UCSD-AML1 (cell line): ENCODE data around the gene ATRAID.
"Not testable (repeated sequence)": the region's sequence is repeated elsewhere in the genome, so short reads cannot be mapped to it uniquely, and the experiment has no call there.

ENCODE experiments used
- DNase-seq: peaks from one replicate; lab custom pipeline; 2025; ENCODE audit not compliant: unreplicated experiment; lab: John Stamatoyannopoulos, UW

Gene ATRAID

DNA sequence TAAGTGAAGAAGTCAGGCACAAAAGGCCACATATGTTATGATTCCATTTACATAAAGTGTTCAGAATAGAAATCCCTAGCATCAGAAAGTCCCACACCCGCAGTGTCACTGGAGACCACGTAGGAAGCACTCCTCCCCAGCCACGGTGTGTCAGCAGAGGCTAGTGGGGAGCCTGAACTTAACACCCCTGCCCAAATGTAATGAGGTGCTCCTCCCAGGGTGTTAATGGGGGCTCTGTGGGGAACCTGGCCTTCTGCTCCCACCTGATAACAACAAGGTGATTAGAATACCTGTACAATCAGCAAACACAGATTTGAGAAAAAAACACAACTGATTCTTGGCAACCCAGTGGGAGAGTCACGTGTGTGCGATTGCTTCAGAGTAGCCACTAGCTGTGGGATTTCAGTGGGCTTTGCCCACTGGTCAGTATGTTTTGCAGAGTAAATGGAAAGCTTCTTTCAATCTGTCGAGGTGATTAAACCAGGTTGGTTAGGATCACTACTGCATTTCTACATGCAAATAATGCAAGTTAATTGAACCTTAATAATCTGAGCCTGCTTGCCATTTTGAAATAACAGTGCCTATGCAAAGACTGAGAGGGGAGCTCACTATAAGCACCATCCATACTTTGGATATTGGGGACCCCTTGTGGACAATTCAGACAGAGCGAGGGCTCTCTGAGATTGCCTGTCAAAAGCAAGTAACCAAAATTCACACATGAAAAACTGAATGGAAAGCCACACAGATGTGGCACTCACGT is 20.6 kb upstream of the ATRAID start:
- DNase-seq = peak; percentile 20

GRCh38 chr2:27194538-27195354 is 17.1 kb upstream of the ATRAID start:
- no peak for DNase-seq

- DNase-seq = not testable (repeated sequence)
Measured at GRCh38 chr2:27195799-27196198, 16.0 kb upstream of the ATRAID start.

DNA sequence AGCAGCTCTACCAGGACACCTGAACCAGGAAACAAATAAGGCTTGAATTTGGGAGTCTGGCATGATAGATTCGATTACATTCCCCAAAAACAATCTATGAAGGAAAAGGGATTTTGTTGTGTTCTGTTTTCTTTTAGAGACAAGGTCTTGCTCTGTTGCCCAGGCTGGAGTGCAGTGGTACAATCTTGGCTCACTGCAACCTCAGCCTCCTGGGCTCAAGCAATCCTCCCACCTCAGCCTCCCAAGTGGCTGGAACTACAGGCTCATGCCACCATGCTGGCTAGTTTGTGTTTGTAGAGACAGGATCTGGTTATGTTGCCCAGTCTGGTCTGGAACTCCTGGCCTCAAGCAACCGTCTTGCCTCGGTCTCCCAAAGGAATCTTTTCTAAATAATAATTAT is 13.8 kb upstream of the ATRAID start:
- not testable (repeated sequence) for DNase-seq

GRCh38 chr2:27198627-27199026 is 13.2 kb upstream of the ATRAID start:
- DNase-seq = no peak

- no peak for DNase-seq
Measured at GRCh38 chr2:27199241-27199640, 12.6 kb upstream of the ATRAID start.

GRCh38 chr2:27201675-27202074 is 10.2 kb upstream of the ATRAID start:
- no peak for DNase-seq

DNA sequence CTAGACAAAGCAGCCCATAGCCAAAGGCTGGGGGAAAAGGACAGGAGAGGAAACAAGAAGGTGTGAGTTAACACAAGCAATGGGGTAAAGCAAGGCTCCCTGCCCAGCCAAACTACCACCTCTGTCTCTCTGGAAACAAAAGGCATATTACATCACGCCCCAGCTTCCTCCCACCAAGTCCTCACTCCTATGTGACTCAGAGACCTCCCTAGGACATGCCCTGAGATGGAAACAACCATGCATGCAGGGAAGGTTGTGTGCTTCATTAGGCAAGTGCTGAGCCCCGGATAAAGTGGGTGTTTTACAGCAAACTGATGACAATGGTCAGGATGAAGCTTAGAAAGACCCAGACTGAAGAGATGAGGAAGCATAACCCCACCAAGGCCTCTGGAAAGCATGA is 9.0 kb upstream of the ATRAID start:
- DNase-seq = no peak

DNA sequence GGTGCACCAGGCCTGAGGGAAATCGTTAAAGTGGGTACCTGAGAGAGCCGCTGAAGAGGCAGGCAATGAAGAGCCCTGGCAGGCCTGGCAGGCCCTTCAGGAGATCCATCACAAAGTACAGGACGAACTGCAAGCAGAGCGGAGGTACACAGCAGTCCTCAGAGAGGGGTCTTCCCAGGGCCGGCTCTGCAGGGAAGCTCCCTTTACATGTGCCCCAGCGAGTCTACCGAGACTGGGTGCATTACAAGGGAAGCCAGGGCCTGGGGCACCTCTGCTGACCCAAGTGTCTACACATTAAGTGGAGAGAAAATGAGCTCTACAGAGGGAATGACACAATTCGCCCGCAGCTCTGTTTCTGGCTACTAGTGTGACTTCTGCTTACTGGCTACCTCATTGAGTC is 8.1 kb upstream of the ATRAID start:
- no peak for DNase-seq

GRCh38 chr2:27204566-27204965 is 7.3 kb upstream of the ATRAID start:
- DNase-seq = no peak

DNA sequence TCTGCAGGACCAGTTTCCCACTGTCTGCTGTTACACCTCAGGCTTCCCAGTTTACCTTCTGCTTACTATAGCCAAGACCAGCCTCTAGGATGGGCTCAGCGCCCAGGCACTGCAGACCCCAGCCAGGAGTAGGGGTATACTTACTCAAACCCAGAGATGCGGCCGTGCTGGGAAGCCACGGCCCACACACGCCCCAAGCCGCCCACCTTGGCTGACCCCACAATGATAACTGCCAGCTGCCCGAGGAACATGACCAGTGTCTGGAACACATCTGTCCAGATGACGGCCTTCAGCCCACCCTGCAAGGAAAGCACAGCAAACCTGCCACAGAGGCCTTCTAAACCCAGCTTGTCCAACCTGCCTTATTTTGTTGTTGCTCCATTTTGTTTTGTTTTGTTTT is 6.6 kb upstream of the ATRAID start:
- DNase-seq = no peak

- DNase-seq = no peak
Measured at GRCh38 chr2:27206346-27206745, 5.5 kb upstream of the ATRAID start.

DNA sequence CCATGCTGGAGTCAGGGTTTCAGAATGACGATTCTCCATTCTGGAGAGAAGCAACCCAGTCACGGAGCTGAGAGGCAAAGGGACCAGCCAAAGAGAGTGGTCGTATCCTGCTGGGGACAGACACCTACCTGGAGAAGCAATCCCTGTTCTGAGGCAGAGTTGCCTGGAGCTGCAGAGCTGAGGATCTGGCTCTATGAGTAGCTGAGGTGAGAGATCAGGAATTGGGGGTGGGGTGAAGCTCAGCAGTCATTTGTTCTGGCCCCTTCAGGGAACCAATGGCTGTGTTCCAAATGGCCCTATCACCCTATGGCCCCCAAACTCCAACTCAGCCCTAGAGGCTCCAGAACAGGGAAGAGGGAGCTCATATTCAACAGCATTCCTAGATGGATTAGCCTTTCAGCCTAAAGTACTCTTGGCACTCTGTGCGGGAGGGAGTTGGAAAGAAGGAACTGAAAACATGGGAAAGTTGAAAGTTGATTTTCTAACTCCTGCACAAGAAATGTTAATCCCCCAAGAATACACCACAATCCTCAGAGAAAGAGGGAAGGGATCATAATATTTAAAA is 3.3 kb upstream of the ATRAID start:
- no peak for DNase-seq

DNA sequence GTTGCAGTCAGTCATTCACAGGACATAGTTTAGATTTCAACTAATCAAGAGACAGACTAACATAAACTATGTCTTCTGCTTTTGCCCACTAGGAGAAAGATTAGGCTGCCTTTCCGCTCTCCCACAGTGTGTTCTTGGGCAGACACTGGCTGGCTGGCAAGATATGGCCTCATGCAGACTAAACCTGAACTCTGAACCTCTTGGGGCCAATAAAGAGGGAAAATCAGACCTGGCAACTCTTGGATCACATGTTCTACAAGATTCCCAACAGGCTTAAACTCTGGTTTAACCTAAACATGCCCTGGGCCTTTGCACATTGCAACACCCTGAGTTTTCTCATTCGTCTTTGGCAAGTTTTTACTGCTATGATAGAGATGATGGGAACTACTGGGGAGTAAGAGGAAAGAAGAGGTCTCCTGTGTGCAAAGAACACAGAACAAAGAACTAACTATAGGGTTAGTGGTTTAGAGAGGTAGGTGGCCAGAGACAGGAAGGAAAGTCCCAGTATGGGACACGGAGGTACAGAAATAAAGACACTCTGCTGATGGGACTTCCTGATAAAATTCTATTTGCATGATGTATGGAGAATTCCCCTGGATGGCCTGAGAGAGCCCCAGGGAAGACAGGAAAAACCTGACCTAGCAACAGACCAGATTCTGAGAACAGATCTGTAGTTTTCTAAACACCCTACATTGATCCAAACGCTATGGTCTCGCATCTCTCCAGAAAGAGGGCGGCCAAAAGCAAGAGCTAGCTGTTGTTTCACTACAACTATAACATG is 2.0 kb upstream of the ATRAID start:
- DNase-seq = no peak

- no peak for DNase-seq
Measured at GRCh38 chr2:27211241-27211942, 449 bp upstream of the ATRAID start.

GRCh38 chr2:27212626-27213471 is 1.0 kb downstream of the ATRAID start:
- no peak for DNase-seq

GRCh38 chr2:27214941-27215340 is 3.1 kb downstream of the ATRAID start:
- no peak for DNase-seq

- no peak for DNase-seq
Measured at GRCh38 chr2:27216416-27217137, 4.7 kb downstream of the ATRAID start.
